Measurements from ENCODE around the gene SUMO2.

The SUMO2 gene

GRCh38 chr17:75182569-75183436 is at the start of gene SUMO2:
SUMO2 (minus strand) TSS chr17:75182959; CDS start chr17:75182834, 125 bp downstream.
- peak; percentile 28; the same call in 1 of the 2 replicates for TF ChIP-seq CTCF (IDR thresholded peaks at IDR 0.05; ENCODE audit: low read depth, low read length)
- peak within 1 kb of the TSS; percentile 98 for H3K4me3 ChIP-seq (ENCODE audit: low read depth, low read length)

DNA sequence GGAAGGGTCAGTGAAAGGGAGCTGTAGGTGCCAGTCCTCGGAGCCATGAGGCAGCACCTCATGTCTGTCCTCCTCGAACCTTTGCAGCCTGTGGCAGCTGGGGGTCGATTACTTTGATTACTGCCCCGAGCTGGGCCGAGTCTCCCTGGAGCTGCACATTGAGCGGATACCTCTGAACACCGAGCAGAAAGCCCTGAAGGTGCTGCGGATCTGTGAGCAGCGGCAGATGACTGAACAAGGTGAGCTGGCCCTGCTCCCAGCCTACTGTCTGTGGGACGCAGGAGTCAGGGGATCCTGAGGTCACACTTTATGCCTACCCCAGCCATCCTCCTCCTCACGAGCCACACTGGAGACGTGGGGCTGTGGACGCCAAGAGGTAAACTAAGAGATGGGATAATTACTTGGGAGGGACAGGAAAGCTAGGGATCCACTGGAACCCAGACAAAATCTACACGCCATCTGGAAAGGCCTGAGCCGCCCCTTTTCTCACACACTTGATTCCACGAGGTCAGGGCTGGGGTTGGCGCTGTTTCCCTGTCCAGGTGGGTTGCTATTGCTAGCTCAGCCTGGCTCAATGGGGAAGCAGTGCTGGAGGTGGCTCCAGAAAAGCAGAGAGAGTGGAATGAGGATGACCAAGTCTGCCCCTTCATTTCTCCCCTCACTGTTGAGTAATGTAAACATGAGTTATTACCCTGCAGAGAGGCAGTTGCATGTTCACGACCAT is 49.1 kb upstream of the SUMO2 start:
- no peak overlapping the region for H3K4me3 ChIP-seq (ENCODE audit: low read depth, low read length)
- TF ChIP-seq CTCF (IDR thresholded peaks at IDR 0.05; ENCODE audit: low read depth, low read length) = no peak

DNA sequence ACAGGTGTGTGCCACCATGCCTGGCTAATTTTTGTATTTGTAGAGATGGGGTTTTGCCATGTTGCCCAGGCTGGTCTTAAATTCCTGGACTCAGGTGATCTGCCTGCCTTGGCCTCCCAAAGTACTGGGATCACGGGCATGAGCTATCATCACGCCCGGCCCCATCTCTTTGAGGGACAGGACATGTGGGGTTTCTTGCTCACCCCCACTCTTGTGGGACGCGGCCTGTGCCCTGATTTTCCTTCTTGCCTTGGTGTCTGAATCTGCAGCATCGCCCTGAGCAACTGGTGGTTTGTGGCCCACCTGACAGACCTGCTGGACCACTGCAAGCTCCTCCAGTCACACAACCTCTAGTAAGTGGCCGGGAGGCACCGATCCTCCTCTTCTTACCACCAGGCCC is 48.3 kb upstream of the SUMO2 start:
- H3K4me3 ChIP-seq (ENCODE audit: low read depth, low read length) = no peak overlapping the region
- no peak for TF ChIP-seq CTCF (IDR thresholded peaks at IDR 0.05; ENCODE audit: low read depth, low read length)

DNA sequence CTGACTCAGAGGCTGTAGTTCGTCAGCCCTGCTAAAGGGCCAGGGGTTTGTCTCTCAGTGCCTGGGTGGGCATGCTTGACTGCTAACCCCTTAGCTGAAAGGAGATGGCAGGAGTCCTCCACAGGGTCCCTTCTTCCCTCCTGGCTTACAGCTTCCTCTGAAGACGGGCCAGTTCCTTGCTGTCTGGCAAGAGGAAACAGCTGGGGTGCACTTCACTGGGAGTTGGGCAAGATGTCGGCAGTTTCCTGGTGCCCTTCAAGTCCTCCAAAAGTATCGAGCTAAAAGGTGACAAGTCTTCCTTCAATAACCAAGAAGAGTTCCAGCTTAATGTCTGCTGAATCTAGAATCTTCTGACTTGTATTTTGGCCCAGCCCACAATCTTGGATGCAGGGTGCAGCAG is 46.1 kb upstream of the SUMO2 start:
- no peak overlapping the region for H3K4me3 ChIP-seq (ENCODE audit: low read depth, low read length)

DNA sequence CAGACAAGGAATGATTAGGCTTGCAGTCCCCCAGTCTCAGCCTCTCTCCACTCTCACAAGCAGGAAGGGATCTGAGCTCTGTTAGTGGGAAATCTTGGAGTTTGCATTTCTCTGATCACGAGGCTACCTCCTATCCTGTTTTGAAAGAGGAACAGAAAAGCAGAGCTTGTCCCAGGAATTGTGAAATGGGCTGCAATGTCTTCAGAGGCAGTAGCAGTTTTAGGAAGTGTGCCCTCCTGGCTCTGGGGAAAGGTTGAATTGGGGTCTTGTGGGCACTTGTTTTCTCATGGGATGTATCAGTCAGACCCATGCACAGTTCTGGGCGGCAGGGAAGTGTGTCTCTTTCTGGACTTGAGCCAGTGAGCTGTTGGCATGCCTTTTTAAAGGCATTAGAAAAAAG is 45.5 kb upstream of the SUMO2 start:
- no peak overlapping the region for H3K4me3 ChIP-seq (ENCODE audit: low read depth, low read length)
- no peak for TF ChIP-seq CTCF (IDR thresholded peaks at IDR 0.05; ENCODE audit: low read depth, low read length)

More for the DNA sequence above, 46.1 kb upstream of the SUMO2 start:
- TF ChIP-seq CTCF (IDR thresholded peaks at IDR 0.05; ENCODE audit: low read depth, low read length) = no peak

- no peak for TF ChIP-seq CTCF (IDR thresholded peaks at IDR 0.05; ENCODE audit: low read depth, low read length)
Observed at GRCh38 chr17:75227729-75228128, 45.0 kb upstream of the SUMO2 start.

DNA sequence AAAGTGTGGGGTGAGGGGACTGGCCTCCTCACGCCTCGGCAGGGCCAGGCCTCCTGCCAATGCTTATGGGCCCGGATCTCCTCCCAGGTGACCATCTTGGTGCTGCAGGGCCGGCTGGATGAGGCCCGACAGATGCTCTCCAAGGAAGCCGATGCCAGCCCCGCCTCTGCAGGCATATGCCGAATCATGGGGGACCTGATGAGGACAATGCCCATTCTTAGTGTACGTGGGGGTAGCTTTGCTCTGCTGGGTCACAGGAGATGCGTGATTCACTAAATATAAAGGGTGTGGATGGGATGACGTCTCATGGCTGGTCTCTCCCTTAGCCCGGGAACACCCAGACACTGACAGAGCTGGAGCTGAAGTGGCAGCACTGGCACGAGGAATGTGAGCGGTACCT is 42.3 kb upstream of the SUMO2 start:
- no peak overlapping the region for H3K4me3 ChIP-seq (ENCODE audit: low read depth, low read length)
- TF ChIP-seq CTCF (IDR thresholded peaks at IDR 0.05; ENCODE audit: low read depth, low read length) = no peak

More at GRCh38 chr17:75227729-75228128, 45.0 kb upstream of the SUMO2 start:
- no peak overlapping the region for H3K4me3 ChIP-seq (ENCODE audit: low read depth, low read length)
